ELF-1 (cell line): ENCODE measurements around the gene HAGHL.
A peak's percentile ranks its signal among the peaks of the same experiment; 100 is the strongest.

ENCODE experiments used
- DNase-seq: peaks from one replicate; pipeline ENCODE4 v3.0.0-alpha.2; 2016; ENCODE audit warnings: low read depth, low spot score

Gene HAGHL

GRCh38 chr16:720990-721764, 5.7 kb upstream of the HAGHL start, which contains the start of gene ANTKMT:
Gene ANTKMT, plus strand, starts transcription at chr16:721146. Its CDS starts 129 bp downstream, at chr16:721275.
- peak; percentile 96 for DNase-seq

DNA sequence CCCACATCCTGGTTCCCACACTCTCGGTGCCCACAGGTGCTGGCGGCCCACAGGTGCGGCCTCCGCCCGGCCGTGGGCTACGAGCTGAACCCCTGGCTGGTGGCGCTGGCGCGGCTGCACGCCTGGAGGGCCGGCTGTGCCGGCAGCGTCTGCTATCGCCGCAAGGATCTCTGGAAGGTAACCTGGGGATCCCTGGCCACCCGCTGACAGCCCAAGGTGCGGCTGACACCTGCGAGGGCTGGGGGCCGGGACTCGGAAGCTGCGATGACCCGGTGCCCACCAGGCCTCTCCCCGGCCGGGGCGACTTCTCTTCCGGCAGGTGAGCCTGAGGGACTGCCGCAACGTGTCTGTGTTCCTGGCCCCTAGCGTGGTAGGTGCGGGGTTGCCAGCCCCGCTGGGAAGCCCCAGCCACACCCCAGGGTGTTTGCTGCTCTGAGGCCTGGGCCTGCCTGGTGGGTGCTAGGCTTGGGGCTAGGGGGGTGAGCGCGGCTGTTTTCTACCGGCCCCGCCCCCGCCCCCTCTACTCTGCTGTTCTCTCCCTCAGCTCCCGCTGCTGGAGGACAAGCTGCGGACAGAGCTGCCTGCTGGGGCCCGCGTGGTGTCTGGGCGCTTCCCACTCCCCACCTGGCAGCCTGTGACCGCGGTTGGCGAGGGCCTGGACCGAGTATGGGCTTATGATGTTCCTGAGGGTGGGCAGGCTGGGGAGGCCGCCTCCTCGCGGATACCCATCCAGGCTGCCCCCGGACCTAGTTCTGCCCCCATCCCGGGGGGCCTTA, 5.0 kb upstream of the HAGHL start:
- no peak for DNase-seq

- DNase-seq, result no peak
These were observed 3.9 kb upstream of the HAGHL start for GRCh38 chr16:722835-723633.

DNA sequence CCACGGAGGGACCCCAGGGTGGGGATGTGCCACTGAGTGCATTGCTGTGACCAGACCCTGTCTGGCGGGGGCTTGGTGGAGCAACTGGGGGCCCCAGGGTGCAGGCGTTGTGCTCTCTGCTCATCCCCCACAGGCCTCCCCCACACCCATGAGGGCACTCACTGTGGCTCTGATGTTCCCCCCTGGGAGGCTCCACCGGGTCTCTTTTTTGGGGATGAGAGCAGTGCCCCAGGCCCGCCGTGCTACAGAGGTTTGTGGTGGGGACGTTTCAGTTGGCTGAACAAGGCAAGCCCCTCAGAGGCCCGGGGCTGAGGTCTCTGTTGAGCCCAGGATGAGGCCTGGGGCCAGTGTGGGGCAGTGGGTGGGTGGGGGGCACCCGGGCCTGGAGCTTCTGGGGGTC, 3.2 kb upstream of the HAGHL start:
- DNase-seq, result no peak

- DNase-seq, result no peak
These were observed 2.5 kb upstream of the HAGHL start for GRCh38 chr16:724188-725040.

DNA sequence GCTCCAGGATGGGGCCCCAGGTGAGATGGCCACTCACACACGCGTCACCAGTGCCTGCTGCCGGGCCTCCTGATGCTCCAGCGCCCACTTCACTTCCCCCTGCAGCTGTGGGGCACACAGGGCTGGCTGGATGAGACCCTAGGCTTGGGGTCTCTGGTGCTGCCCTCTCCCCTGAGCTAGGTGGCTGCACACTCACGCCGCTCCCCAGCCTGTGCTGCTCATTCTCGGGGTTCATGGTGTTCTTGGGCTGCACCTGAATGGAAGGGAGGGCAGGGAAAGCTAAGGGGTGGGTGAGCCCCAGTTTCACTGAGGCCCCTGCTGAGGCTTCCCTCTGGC, 1.9 kb upstream of the HAGHL start:
- DNase-seq, result no peak

- no peak for DNase-seq
These were observed 1.3 kb upstream of the HAGHL start for GRCh38 chr16:725463-726187.

GRCh38 chr16:726188-726437, 793 bp upstream of the HAGHL start:
- DNase-seq, result no peak

GRCh38 chr16:727291-727977, 528 bp downstream of the HAGHL start:
- DNase-seq, result no peak

GRCh38 chr16:728131-728889, 1.4 kb downstream of the HAGHL start:
- DNase-seq, result no peak

DNA sequence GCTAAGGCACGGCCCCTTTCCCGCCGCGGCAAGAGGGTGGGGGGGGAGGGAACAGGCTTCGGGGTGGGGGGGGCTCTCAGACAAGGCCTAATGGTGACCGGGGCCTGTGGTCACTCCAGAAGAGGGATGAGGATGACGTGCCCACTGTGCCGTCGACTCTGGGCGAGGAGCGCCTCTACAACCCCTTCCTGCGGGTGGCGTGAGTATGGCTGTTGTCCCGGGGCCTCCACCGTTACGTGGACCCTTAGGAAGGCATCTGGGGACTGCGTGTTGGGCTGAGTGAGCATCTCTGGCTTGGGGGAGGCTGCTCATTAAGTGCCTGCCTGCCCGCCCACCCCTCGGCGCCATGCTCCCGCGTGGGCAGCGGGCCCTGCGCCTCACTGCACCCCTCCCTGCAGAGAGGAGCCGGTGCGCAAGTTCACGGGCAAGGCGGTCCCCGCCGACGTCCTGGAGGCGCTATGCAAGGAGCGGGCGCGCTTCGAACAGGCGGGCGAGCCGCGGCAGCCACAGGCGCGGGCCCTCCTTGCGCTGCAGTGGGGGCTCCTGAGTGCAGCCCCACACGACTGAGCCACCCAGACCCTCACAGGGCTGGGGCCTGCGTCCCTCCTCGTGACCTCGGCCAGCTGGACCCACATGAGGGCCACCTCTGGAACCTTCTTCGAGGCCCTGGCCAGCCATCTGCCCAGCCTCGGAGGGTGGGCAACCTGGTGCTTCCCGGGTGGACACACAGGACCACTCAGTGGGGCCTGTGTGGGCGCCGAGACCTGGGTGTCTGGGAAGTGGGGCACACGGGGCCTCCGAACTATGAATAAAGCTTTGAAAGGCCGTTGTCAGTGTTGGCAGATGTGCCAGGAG, 2.2 kb downstream of the HAGHL start:
- peak; percentile 8 for DNase-seq

DNA sequence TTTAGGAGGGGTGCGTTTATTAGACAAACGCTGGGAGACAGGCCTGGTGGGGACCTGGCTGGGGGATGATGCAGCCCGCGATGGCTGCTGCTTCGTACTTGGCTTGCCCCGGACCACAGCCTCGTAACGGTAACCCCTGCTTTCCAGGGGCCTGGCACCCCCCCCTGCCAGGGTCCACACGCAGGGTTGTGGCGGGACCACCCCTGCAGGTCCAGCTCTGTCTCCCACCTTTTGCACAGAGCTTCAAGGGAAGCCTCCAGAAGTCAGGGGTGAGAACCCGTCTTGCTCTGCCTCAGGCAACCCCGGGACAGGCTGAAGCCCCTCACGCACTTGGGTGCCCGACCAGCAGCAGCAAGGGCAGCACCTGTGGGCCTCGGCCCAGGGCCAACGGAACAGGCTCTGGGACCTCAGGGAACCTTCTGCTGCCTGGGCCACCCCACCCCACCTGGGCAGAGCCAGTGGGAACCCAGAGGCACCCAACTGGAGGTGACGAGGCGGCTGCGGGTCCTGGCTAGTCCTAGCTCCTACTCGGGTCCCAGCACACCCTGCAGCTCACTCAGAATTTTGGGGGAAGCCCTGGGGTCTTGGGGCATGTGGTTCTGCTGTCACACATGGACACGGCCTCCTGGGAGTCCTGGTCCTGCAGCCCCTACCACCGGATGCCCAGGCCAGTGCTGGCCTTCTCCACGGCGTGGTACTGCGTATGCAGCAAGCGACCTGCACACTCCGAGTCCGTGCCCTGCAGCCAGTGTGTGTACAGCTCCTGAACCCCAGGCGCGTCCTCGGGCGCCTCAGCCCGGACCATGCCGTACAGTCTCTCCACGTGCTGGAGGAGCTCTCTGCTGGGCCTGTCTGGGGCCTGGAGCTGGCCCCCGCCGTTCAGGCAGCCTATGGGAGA, 3.1 kb downstream of the HAGHL start:
- DNase-seq, result peak; percentile 1

DNA sequence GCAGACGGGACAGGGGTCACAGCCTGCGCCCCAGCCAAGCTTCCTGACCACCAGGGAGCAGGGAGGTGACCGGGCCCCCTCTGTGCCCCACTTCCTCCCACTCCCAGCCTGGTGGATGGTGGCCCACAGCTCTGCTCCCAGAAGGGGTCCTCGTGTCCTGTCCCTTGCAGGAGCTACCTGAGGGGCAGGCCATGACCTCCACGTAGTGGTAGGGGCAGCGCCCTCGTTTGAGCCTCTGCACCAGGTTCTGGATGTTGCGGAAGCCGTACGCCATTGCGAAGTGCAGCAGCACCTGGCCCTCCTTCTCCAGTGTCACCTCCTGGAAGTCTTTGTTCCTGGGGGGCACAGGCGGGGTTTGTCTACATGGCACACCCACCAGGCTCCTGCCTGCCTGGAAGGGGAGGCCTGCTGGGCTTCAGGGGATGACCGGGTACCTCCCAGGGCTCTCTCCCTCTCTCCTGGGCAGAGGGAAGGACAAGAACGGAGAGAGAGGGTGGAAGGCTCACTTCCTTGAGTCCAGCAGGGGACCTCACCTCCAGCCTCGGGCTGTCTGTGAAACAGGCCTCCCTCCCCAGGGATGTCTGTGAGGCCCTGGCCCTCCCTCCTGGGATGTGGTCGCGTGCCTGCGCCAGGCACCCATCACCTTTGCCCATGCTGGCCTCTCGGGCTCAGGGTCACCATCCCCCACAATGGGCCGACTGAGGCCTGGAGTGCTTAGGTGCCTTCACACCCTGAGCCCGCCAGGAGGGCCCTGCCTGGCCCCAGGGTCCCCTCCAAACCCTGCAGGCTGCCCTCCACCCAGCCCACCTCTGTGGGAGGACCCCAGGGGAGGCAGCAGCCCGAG, 4.0 kb downstream of the HAGHL start:
- DNase-seq, result peak; percentile 3

DNA sequence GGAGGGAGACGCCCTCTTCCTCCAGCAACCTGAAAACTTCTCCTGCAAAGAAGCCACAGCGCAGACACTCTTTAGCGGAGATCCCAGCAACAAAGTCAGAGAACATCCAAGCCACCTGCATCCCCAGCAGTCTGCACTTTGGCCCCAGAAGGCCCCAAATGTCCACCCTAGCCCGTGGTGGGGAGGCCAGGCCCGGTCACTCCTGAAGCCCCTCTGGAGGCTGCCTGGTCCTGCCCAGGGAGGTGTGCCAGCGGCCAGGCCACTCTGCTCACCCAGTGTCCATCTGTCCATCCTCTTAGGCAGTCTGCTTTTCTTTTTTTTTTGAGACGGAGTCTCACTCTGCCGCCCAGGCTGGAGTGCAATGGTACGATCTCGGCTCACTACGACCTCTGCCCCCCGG, 5.4 kb downstream of the HAGHL start:
- DNase-seq, result no peak

DNA sequence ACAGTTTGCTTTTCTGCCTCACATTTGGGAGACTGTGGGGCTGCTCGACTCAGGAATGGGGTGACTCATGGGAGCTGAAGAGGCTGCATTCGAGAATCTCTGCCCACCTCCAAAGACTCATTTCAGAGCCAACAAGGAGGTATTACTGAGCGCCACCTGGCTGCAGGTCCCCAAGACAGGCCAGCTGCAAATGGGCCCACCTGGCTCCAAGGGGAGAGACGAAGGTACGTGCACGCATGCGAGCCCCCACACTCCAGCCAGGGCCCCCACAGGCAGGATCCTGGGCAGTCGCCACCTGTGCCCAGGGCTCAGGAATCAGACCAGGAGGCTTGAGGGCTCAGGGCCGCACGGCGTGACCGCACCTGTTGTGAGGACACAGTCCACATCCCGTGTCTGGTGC, 6.0 kb downstream of the HAGHL start:
- peak; percentile 14 for DNase-seq

DNA sequence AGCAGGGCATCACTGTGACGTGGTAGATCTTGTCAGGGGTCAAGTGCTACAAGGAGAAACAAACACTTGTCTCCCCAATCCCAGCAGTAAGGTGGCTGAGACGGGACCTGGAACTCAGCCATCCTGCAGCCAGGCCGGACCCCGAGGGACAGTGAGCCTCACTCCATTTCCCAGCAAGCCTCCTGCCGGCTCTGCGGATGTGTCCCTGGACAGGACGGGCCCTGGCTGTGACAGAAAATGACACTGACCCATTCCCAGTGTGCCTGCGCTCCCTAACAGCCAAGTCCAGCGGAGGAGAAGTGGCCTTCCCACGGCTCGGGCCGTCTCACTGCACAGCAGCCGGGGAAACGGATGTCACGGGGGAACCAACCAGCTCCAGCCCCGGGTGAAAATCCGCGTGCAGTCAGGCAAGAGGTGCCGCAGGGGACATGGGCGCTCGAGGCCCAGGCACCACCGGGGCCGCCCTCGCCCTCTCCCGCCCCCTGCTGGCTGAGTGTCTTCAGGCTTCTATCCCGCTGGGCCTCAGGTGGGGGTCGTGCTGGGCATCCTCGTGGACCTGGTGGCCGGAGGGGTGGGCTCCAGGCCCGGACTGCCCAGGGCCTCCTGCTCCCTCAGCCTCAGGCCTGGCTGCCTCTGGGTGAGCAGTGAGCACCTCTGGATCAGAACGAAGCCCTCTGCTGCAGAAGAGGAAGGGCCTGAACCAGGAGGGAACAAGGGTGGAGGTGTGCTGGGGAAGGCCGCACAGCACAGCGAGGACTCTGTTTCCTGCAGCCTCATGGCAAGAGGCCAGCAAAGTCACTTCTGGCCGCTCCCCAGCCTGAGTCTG, 6.7 kb downstream of the HAGHL start:
- peak; percentile 2 for DNase-seq
